Measurements from ENCODE around the gene NRF1.
"Not testable (repeated sequence)": the region's sequence is repeated elsewhere in the genome, so short reads cannot be mapped to it uniquely, and the experiment has no call there.

NRF1 gene

GRCh38 chr7:129784783-129785684 lies 173.5 kb downstream of the NRF1 start:
- no peak for DNase-seq

- no peak for DNase-seq
Observed at GRCh38 chr7:129785685-129786514, 174.4 kb downstream of the NRF1 start.

GRCh38 chr7:129786825-129787563 lies 175.5 kb downstream of the NRF1 start:
- DNase-seq: no peak

DNA sequence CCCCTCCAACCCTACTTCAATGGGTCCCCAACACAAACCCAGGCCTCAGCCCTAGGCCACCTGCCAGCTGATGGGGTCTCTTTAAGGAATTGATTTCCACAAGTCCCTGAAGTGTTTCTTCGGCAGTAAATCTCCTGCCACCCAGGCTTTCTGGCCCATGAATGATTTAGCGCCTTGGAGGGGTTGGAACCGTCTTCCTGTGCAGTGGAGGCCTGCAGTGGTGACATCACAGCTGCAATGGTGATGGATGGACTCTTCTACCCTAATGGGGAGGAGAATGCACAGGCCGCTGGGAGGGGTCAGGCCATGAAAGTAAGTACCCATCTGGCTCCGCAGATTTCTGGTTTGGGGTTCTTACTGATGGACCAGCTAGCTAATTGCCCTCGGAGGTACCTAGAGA lies 177.5 kb downstream of the NRF1 start:
- DNase-seq: no peak

DNA sequence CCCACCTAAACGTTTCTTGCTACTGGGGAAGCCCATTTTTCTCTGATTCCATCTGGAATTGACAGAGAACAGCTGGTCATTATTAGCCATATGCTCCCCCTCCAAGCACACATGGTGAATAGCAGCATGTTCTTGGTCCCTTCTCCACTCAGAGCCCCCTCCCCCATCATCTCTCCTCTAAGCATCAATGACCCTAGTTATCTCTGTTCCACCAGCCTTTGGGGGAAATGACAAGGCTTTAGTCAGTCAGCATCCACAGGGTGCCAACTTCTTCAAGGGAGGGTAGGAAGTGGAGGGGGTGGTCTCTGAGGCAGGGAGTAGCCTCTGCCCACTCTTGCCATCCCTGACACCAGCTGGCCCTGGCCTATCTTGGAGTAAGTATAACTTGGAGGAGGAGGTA lies 178.1 kb downstream of the NRF1 start:
- no peak for DNase-seq

DNA sequence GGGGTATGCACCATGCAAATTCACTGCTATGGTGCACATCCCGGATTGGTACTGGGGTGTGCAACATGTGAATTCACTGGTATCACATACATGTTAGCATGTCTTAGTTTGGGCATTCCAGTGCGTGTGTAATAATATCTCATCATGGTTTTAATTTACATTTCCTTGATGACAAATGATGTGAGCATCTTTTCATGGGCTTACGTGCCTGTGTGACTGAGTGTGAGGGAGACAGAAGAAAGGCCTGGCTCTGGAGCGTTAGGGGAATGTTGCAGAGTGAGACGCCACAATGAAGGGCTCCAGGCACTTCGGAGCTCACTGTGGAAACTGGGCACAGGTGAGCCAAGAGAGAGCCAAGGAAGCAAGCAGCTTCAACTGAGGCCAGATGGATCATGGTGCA lies 178.6 kb downstream of the NRF1 start:
- no peak for DNase-seq

GRCh38 chr7:129792721-129793120 lies 181.2 kb downstream of the NRF1 start:
- no peak for DNase-seq

GRCh38 chr7:129793506-129794310 lies 182.2 kb downstream of the NRF1 start:
- DNase-seq: no peak

DNA sequence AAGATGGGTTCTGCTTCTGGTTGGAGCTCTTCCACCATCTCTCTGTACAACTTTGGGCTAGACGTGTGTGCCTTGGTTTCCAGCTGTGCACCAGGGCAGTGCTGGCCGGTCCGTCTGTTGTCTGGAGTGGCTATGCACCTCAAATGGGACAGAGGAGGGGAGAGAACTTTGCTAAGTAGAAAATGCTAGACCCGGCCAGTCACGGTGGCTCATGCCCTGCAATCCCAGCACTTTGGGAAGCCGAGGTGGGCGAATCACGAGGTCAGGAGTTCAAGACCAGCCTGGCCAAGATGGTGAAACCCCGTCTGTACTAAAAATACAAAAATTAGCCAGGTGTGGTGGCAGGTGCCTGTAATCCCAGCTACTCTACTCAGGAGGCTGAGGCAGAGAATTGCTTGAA lies 182.9 kb downstream of the NRF1 start:
- not testable (repeated sequence) for DNase-seq

DNA sequence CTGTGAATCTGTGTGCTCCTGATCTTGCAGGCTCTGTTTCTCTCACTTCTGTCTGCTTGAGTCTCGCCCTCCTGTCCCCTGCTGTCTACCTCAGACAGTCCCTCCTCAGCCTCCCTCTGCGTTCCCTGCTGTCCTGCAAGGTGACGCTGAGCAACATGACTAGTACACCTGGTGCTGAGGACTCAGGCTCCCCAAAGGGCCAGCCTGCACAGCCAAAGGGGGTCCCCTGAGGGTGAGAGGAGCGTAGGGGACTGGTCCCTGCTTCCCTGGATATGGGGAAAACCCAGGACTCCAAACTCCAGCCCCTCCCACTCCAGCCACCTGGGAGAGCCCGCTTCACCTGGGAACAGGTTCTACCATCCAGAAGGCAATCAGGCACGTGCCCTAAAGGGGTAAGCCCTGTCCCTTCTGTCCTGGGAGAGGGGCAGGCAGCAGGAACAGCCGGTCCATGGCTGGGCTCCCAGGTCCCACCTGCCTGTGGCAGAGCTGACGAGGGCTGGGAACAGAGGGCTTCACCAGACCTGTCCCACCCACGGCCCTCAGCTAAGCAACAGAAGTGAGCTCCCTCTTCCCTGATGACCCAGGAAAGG lies 184.8 kb downstream of the NRF1 start:
- DNase-seq: no peak

- no peak for DNase-seq
Observed at GRCh38 chr7:129797214-129797789, 185.8 kb downstream of the NRF1 start.

DNA sequence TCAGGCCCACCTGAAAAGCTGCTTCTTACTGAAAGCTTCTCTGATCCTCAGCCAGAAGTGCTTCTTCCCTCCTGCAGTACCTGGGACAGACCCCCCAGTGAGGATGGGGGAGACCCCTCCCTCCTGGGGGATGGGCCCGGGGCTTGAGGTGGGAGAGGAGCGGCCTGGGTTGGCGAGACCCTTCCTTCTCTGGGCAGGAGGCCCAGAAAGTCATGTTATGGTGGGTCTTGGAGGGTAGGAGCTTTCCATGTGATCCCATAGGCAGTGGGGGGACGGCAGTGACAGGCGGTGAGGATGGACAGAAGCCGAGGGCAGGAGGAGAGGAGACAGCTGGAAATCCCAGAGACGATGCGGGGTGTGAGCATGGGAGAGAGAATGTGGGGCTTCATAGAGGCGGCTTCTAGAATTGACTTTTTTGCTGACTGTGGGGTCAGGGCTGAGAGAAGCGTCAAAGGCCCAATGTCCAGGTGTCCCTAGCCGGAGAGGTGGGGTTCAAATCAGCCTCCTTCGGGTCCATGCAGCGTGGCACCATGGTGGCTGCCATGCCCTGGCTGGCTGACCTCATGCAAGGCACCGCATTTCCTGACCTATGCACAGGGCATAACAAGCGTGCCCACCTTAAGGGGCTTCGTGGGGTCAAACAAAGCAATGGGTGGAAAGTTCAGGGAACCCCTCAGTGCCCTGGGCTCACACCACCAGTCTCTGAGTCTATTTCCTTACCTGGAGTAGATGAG lies 187.3 kb downstream of the NRF1 start:
- no peak for DNase-seq

DNA sequence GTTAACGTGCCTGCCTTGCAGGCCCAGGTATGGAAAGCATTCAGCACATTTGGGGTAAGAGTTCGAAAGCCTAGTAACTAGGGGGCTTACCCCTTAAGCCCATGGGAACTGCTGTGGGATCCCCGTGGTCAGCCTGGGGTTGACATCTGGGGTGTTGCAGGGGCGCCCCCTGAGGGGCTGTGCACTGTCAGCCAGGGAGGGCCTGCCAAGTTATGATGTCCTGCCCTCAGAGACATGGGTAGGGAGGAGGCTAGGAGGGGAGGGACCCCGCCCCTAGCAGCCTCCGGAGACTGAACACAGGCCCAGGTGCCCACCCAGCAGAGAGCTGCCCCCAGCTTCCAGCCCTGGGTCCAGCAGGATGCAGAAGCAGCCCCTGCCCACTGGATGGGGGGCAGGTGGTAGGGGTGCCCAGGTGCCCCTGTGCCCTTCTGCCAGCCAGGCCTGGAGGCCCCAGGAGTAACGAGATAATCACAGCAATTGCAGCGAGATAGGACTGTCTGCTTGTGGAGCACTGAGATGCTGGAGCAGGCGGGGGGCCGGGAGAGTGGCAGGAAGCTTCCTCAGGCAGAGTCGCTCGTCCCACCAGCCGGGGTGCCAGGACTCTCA lies 187.9 kb downstream of the NRF1 start:
- no peak for DNase-seq

DNA sequence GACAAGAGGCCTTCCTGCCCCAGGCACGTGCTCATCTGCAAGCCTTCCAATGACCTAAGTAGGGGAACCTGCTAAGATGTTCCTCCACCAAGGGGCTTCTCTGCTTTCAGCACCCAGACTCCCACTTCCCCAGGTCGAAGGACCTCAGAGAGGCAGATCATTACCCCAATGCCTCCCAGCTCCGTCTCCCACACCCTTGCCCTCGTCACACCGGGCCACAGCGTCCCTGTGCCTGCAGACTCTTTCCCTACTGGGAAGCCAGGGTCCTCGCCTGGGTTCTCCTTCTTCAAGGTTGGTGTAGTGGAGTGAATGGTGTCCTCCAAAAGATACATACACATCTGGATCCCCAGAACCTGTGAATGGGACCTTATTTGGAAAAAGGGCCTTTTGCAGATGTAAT lies 189.4 kb downstream of the NRF1 start:
- no peak for DNase-seq

- no peak for DNase-seq
Observed at GRCh38 chr7:129801882-129802281, 190.4 kb downstream of the NRF1 start.

DNA sequence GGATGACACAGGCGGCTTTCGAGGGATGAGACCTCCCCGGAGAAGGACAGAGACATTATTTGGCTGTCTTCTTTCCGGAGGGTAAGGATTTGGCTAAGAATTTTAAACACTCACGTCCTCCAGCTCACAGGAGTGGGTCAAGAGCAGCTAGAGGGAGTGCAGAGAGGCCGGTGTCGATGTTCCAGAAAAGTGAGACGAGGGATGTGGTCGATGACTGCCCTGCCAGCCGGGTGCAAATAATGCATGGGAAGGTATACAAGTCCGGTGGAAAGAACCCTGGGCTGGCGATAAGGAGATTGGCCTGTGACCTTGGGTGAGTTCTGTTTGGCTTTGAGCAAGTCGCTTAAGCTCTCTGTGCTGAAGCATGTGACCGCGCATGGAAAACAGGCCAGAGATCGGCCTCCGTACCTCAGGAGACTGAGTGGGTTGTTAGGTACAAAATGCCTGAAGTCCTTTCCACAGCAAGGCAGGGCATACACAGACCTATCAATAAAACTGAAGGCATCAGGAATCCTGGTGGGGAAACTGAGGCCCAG lies 192.1 kb downstream of the NRF1 start:
- DNase-seq: no peak

- no peak for DNase-seq
Observed at GRCh38 chr7:129804111-129804889, 192.8 kb downstream of the NRF1 start.

DNA sequence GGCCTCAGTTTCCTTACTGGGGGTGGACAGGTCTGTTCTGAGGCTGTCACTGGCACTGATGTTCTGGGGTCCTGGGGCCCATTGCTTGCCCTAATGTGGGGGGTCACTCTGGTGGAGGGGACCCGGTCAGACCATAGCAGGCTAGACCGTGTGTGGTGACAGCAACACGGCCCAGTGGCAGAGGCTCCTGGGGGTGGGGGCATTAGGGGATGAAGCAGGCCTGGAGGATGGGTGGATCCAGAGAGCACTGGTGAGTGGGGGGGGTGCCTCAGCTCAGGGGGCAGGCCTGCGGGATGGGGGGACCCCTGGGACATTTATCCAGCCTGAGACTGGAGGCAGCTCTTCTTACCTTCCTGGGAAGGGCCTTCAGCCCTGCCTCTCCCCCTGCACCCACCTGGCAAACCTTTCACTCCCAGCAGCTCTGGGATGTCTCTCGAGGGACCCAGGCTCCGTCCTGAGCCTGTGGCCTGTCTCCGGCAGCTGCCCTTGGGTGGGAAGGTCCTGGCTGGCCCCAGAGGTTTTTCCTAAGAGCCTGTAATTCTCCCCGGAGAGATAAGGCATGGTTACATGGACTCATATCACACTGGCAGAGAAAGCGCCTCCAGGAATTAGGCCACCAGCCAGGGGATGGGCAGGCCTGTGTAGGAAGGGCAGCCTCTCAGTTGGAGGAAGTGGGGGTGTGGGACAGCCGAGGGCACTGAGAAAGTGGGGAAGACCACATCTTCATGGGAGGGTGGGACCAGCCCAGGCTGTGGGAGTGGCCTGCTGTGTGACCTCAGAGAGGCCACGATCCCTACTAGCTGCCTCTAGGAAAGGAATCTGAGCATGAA lies 193.6 kb downstream of the NRF1 start:
- DNase-seq: no peak

All from activated CD4-positive, alpha-beta T cell treated with anti-CD3 and anti-CD28 coated beads, Interleukin-2, Interleukin-6, amounts not matched to agents 100 ng/mL and 50 ng/mL, durations not matched to agents 16 hours and 8 hours (primary cell).